ENCODE measurements around the gene MAP2.
"Not testable (repeated sequence)": the region's sequence is repeated elsewhere in the genome, so short reads cannot be mapped to it uniquely, and the experiment has no call there.

The MAP2 gene

DNA sequence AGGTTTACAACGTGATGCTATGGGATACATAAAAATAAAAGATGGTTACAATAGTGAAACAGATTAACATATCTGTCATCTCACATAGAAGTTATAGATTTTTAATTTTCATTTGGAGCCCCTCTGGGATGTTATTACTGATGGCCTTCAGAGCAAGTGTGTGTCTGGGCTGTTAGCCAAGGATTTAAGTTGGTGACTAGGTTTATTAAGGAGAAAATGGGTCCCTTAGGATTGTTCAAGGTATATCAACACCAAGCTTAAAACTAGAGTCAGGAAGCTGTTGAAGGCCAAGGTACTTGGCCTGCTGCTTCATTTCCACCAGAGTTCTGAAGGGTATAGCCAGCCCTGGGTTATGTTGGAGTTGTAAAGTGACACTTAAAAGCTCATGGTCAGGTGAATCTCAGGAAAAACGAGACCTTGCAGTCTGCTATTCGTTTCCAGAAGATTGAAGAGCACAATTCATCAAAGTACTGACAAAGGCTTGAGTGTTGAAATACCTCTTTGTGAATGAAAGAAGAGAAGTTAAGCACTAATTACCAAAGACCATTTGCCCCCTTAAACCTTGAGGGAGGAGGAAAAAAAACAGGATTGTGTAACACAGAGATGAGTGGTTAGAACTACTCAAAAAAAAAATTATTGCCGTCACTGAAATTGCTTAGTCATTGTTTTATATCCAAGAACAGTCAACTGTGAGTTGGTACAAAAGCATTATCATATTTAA is 48.4 kb downstream of the MAP2 start:
- no peak overlapping the region for H3K9ac ChIP-seq

DNA sequence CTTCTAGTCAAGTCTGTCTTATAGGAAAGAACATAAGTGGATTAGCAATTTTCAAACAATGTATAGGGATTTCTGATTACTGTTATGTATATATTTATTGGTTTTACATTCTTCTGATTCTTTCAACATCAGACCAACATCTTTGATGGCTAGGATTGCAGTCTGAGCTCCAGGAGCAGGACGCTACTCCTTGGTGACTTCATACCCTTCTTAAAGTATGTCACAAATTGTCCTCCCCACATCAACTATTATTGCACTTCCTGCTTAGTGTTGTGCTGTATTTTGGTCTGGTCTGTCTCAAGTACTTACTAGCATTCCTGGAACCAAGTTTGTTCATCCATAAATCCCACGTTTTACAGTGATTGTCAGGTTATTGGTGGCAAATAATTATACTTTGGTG is 49.0 kb downstream of the MAP2 start:
- no peak for TF ChIP-seq Cebpa-rat (IDR thresholded peaks at IDR 0.05)
- Histone ChIP-seq H3K27me3 (no peaks in the 10 kb centered on the region), H3K9ac (no peak overlapping the region), H3K4me1 (peaks cover 28% of the 10 kb centered on the region), H3K4me2 (peak overlapping the region; percentile 36), H3K4me3 (no peak overlapping the region), H4K20me1 (no peaks in the 10 kb centered on the region), H3K36me3 (no peaks in the 10 kb centered on the region), H3K27ac (no peak overlapping the region), H3K9me3 (no peaks in the 10 kb centered on the region)

More for the DNA sequence above, 48.4 kb downstream of the MAP2 start:
- H3K27me3 ChIP-seq = no peaks in the 10 kb centered on the region
- peaks cover 28% of the 10 kb centered on the region for H3K4me1 ChIP-seq
- H3K4me2 ChIP-seq = peak overlapping the region; percentile 36; the same call in 1 of the 2 replicates
- H3K27ac ChIP-seq = no peak overlapping the region
- no peaks in the 10 kb centered on the region for H4K20me1 ChIP-seq
- H3K9me3 ChIP-seq = no peaks in the 10 kb centered on the region
- H3K36me3 ChIP-seq = no peaks in the 10 kb centered on the region
- TF ChIP-seq Cebpa-rat (IDR thresholded peaks at IDR 0.05) = no peak
- no peak overlapping the region for H3K4me3 ChIP-seq

DNA sequence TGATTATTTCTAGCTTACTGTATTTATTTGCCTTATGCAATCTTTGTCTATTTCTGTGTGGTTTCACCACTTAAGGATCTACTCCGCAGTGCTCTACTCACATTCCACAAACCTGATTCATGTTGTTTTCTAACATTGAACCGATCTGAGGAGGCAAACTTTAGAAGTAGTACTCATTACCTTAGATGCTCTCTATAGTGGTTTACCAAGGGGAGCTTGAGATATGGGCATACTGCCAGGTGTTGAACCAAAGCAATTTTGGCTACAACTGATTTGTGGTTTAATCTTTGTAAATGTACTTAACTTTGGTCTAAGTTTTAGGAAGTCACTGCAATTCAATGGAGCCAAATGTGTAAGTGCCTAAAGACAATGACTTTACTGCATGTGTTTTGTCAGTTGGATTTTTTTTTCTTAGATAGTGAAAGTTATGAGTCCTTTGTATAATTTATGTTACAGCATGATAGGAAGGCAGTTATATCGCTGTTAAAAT is 50.1 kb downstream of the MAP2 start:
- Histone ChIP-seq H3K9ac (no peak overlapping the region), H3K36me3 (no peaks in the 10 kb centered on the region), H3K4me1 (peaks cover 28% of the 10 kb centered on the region), H3K27ac (no peak overlapping the region), H3K4me3 (no peak overlapping the region), H3K9me3 (no peaks in the 10 kb centered on the region), H3K4me2 (peak overlapping the region; percentile 48), H4K20me1 (no peaks in the 10 kb centered on the region), H3K27me3 (no peaks in the 10 kb centered on the region)
- no peak for TF ChIP-seq Cebpa-rat (IDR thresholded peaks at IDR 0.05)

DNA sequence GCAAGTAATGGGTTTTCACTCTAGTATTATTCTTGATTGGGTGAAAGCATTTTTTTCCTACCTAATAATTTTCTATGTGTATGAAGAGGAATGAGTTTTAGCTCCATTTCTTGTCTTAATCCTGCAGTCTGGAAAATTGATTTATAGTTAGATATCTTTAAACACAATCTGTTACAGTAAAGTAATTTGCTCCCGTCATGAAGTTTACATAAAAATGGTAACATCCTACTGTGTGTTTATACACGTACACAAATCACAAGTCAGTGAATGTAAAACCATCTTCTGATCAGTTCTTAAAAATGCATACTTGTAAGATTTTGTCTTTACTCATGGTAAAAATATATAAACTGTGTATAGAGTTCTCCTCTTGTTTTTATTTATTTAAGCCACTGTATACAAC is 51.1 kb downstream of the MAP2 start:
- H3K4me1 ChIP-seq = peaks cover 28% of the 10 kb centered on the region
- no peaks in the 10 kb centered on the region for H4K20me1 ChIP-seq
- no peak for TF ChIP-seq Cebpa-rat (IDR thresholded peaks at IDR 0.05)
- no peak overlapping the region for H3K27ac ChIP-seq
- H3K36me3 ChIP-seq = no peaks in the 10 kb centered on the region
- no peaks in the 10 kb centered on the region for H3K27me3 ChIP-seq
- no peak overlapping the region for H3K9ac ChIP-seq
- no peak overlapping the region for H3K4me2 ChIP-seq
- no peaks in the 10 kb centered on the region for H3K9me3 ChIP-seq
- no peak overlapping the region for H3K4me3 ChIP-seq

DNA sequence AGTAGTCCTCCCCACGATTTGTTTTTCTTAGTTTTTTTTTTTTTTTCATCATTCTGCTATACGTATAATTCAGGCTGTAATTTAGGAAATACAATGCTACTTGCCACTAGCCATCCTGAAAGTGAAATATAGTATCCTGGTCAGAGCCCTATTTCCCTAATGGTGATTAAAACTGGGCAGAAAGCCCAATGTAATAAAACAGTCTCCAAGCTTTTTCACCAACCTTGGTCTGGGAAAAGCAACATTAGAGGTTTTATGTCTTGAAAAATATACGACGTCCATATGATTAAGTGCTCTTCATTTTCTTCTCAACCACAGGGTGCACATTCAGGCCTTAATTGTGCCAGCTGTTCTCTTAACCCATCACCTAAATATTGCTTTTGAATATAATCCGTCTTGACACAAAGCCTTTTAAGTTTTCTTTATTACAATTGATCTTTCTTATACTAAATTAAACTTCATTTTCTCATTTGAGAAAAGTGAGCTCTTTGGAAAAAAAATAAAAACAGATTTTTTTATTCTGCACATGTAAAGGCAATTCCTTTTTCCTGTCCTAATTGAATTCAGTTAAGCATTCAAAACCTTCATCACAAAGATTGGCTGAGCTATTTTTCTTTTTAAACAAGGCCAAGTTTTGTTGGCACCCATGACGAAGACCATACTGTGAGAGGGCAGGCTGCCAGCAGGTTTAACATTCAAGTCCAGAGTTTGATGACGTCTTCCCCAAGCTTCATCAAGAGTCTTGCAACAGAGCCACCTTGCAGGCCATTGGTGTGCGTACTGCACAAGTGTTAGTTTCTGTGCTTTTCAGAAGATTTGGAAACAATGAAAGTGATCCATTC is 52.7 kb downstream of the MAP2 start:
- Histone ChIP-seq H3K36me3 (no peaks in the 10 kb centered on the region), H3K9me3 (no peaks in the 10 kb centered on the region), H3K27ac (no peak overlapping the region), H3K27me3 (no peaks in the 10 kb centered on the region), H3K4me3 (no peak overlapping the region), H3K4me1 (peaks cover 28% of the 10 kb centered on the region), H3K4me2 (no peak overlapping the region), H3K9ac (no peak overlapping the region), H4K20me1 (no peaks in the 10 kb centered on the region)
- TF ChIP-seq Cebpa-rat (IDR thresholded peaks at IDR 0.05) = no peak

DNA sequence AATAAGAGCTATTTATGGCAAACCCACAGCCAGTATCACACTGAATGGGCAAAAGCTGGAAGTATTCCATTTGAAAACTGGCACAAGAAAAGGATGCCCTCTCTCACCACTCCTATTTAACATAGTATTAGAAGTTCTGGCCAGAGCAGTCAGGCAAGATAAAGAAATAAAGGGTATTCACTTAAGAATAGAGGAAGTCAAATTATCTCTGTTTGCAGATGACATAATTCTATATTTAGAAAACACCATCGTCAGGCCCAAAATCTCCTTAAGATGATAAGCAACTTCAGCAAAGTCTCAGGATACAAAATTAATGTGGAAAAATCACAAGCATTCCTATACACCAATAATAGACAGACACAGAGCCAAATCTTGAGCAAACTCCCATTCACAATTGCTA is 68.4 kb downstream of the MAP2 start:
- peaks cover 13% of the 10 kb centered on the region; the same call in 1 of the 2 replicates for H3K36me3 ChIP-seq

DNA sequence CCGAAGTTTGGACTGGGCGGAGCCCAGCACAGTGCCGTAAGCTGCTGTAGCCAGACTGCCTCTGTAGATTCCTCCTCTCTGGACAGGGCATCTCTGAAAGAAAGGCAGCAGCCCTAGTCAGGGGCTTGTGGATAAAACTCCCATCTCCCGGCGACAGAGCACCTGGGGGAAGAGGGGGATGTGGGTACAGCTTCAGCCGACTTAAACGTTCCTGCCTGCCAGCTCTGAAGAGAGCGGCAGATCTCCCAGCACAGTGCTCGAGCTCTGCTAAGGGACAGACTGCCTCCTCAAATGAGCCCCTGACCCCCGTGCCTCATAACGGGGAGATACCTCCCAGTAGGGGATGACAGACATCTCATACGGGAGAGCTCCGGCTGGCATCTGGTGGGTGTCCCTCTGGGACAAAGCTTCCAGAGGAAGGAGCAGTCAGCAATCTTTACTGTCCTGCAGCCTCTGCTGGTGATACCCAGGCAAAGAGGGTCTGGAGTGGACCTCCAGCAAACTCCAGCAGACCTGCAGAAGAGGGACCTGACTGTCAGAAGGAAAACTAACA is 71.3 kb downstream of the MAP2 start:
- not testable (repeated sequence) for H3K36me3 ChIP-seq, H3K9ac ChIP-seq, H3K27me3 ChIP-seq, H3K4me1 ChIP-seq, H3K4me3 ChIP-seq, H3K27ac ChIP-seq, H3K4me2 ChIP-seq, H4K20me1 ChIP-seq
- H3K9me3 ChIP-seq = peaks cover 27% of the 10 kb centered on the region

More for the DNA sequence above, 68.4 kb downstream of the MAP2 start:
- not testable (repeated sequence) for H4K20me1 ChIP-seq, H3K4me2 ChIP-seq, H3K27me3 ChIP-seq, H3K4me1 ChIP-seq, H3K4me3 ChIP-seq, H3K27ac ChIP-seq, H3K9ac ChIP-seq
- peaks cover 32% of the 10 kb centered on the region for H3K9me3 ChIP-seq

- Histone ChIP-seq H3K4me2 (no peak overlapping the region), H3K27ac (no peak overlapping the region), H4K20me1 (no peaks in the 10 kb centered on the region)
Observed at GRCh38 chr2:209495855-209496585, 72.2 kb downstream of the MAP2 start.

DNA sequence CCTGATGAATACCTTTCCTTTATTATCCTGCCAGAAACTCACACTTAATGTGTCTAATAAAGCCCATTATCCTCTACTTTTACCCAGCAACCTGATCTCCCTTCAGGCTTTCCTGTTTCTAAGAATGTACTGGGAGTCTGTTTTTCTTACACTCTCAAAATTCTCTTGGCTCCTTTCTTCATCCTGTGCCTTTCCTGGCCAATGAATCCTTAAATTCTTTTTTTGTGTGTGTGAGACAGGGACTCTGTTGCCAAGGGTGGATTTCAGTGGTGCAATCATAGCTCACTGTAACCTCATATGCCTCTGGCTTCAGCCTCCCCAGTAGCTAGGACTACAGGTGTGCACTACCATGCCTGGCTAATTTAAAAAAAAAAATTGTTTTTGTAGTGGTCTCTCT is 72.7 kb downstream of the MAP2 start:
- Histone ChIP-seq H3K4me1 (no peaks in the 10 kb centered on the region), H3K27ac (no peak overlapping the region), H3K36me3 (peaks cover 6% of the 10 kb centered on the region; the same call in 1 of the 2 replicates), H3K9ac (no peak overlapping the region), H3K9me3 (peaks cover 25% of the 10 kb centered on the region), H3K4me3 (no peak overlapping the region), H3K27me3 (no peaks in the 10 kb centered on the region), H4K20me1 (no peaks in the 10 kb centered on the region), H3K4me2 (no peak overlapping the region)
- TF ChIP-seq Cebpa-rat (IDR thresholded peaks at IDR 0.05) = no peak

More at GRCh38 chr2:209495855-209496585, 72.2 kb downstream of the MAP2 start:
- no peaks in the 10 kb centered on the region for H3K27me3 ChIP-seq
- H3K36me3 ChIP-seq = peaks cover 6% of the 10 kb centered on the region; the same call in 1 of the 2 replicates
- H3K4me3 ChIP-seq = no peak overlapping the region
- TF ChIP-seq Cebpa-rat (IDR thresholded peaks at IDR 0.05) = no peak
- H3K9ac ChIP-seq = no peak overlapping the region
- peaks cover 25% of the 10 kb centered on the region for H3K9me3 ChIP-seq
- no peaks in the 10 kb centered on the region for H3K4me1 ChIP-seq

Data from BLaER1 (cell line).